ENCODE results near the gene PPP3R1.

DNA sequence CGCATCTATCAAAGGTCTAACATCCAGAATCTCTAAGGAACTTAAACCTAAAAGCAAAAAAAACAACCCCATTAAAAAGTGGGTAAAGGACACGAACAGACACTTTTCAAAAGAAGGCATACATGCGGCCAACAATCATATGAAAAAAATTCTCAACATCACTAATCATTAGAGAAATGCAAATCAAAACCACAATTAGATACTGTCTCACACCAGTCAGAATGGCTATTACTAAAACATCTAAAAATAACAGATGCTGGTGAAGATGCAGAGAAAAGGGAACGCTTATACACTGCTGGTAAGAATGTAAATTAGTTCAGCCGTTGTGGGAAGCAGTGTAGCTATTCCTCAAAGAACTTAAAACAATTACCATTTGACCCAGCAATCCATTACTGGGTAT lies 38.0 kb downstream of the PPP3R1 start:
- TF ChIP-seq, protein P1, sequence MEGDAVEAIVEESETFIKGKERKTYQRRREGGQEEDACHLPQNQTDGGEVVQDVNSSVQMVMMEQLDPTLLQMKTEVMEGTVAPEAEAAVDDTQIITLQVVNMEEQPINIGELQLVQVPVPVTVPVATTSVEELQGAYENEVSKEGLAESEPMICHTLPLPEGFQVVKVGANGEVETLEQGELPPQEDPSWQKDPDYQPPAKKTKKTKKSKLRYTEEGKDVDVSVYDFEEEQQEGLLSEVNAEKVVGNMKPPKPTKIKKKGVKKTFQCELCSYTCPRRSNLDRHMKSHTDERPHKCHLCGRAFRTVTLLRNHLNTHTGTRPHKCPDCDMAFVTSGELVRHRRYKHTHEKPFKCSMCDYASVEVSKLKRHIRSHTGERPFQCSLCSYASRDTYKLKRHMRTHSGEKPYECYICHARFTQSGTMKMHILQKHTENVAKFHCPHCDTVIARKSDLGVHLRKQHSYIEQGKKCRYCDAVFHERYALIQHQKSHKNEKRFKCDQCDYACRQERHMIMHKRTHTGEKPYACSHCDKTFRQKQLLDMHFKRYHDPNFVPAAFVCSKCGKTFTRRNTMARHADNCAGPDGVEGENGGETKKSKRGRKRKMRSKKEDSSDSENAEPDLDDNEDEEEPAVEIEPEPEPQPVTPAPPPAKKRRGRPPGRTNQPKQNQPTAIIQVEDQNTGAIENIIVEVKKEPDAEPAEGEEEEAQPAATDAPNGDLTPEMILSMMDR (IDR thresholded peaks at IDR 0.05), result no peak
- TF ChIP-seq POLR2A (IDR thresholded peaks at IDR 0.05), result no peak

Measured in esophagus squamous epithelium (tissue), 4 donors.